ENCODE results near the gene GIPC3. TPM values are rescaled to one million over a fixed set of nuclear protein-coding genes. Genes with fewer than 3 reads are reported as not detected.

GIPC3 gene, protein sequence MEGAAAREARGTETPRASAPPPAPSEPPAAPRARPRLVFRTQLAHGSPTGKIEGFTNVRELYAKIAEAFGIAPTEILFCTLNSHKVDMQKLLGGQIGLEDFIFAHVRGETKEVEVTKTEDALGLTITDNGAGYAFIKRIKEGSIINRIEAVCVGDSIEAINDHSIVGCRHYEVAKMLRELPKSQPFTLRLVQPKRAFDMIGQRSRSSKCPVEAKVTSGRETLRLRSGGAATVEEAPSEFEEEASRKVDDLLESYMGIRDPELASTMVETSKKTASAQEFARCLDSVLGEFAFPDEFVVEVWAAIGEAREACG
- 0.79 and 0.93 TPM in 2 replicates for total RNA-seq

DNA sequence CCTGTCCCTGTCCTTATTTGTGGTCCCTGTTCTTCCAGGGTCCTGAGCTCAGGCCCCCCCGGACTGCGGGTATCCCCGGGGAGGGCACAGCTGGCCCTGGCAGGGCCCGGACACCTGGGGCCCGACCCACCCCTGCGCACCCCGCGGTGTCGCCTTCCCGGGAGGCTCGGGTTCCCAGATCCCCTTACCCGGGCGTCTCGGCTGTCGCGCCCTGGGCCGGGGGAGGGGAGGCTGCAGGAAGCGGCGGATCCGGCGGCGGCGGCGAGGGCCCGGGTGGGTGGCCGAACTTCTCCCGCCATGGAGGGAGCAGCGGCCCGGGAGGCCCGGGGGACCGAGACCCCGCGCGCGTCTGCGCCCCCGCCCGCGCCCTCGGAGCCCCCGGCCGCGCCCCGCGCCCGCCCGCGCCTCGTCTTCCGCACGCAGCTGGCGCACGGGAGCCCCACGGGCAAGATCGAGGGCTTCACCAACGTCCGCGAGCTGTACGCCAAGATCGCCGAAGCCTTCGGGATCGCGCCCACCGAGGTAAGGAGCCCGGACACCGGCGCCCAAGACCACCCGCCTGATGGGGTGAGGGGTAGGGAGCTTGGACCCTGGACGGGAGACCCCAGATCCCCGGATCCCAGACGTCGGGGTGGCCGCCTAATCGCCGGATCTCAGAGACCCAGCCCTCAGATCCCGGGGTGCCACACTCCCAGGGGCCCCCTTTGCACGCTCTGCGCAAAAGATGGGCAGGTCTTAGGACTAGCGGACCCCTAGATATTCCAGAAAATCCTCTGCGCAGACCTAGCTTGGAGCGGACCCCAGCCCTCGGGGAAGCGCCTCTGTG is at the start of gene GIPC3:
TSS of gene GIPC3 (plus strand) at position 178 of the 826 bp plus-strand sequence. CDS start at position 298, 120 bp downstream.

DNA sequence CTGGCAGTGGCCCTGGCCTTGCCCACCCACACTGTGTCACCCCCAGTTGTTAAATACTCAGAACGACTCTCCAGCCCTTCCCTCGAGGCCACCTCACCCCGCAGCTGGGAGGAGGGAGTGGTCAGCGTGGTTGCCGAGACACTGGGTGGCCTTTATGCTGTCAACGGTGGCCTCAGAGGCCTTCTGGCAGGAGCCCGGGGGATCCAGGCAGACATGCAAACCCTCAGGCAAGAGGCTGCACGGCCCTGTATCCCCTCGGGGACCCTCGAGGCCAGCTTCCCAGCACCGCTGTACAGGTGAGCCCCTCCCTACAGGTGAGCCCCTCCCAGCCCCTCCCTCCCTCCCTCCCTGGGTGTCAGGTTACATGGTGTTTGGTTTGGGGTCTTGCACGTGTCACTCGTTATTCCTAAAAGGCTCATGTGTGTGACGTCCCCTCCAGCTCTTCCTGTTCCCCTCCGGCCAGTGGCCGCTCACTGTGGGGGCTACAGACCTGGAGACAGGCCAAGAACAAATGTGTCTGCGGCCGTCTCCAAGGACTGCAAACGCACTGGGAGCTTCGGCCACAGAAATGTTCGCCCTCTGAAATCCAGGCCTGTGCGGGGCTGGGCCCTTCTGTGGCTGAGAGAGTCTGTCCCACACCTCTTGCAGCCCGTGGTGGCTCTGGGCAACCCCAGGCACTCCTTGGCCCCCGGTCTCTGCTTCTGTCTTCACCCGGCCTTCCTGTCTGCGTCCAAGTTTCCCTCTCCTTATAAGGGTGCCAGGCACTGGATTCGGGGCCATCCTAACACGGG is 46.1 kb upstream of the GIPC3 start, which contains the start of gene TEKTIP1:
TSS of gene TEKTIP1 (plus strand) at position 210 of the 791 bp plus-strand sequence. CDS start at position 214, 4 bp downstream.

DNA sequence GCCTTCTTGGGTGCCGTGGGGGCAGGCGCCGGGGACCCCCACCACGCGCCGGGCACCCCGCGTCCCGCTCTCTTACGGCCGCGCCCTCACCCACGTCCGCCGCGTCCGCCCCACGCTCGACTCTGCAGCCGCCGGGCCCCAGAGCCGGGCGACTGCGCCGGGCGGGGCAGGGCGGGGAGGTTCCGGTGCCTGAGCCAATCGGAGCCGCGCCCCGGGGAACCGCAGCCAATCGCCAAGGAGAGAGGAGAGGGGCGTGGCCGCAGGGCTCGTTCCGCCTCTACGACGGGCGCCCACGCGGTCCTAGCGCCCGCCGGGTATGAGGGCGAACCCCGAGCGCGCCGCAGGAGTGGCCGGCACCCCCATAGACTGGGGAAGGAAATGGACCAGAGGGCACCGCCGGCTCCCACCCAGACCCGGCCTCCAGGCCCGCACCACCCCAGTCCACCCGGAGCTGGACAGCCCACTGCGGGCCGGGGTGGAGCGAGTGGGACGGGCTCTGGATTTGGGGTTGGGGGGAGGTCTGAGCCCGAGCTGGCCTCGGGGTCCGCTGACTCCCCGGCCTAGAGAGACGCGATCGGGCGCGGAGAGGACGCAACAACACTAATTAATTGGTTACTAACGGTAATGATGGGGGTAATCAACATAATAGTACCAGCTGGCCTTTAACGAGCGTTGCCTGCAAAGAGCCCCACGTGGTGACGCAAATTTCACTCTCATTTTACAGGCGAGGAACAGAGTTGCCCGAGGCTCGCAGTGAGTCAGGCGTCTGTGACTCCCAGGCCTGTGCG is 27.6 kb upstream of the GIPC3 start, which contains the start of gene MFSD12:
TSS of gene MFSD12 (minus strand) at position 126 of the 788 bp plus-strand sequence. CDS start 183 bp downstream, outside the sequence.

DNA sequence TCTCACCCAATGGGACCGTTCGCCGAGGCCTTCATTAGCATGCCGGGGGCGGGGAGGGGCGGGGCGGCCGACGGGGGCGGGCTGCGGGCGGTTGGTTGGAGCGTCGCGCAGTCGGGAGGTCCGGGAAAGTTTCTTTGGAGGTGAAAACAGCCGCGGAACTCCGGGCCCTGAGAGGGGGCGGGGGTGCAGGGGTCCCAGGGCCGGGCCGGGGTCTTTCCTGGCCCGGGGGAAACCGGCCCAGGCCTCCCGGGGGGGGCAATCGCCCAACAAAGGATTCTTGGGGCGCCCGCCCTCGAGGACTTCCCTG is 12.5 kb upstream of the GIPC3 start, which contains the start of gene HMG20B:
TSS of gene HMG20B (plus strand) at position 90 of the 307 bp plus-strand sequence. CDS start 366 bp downstream, outside the sequence.

DNA sequence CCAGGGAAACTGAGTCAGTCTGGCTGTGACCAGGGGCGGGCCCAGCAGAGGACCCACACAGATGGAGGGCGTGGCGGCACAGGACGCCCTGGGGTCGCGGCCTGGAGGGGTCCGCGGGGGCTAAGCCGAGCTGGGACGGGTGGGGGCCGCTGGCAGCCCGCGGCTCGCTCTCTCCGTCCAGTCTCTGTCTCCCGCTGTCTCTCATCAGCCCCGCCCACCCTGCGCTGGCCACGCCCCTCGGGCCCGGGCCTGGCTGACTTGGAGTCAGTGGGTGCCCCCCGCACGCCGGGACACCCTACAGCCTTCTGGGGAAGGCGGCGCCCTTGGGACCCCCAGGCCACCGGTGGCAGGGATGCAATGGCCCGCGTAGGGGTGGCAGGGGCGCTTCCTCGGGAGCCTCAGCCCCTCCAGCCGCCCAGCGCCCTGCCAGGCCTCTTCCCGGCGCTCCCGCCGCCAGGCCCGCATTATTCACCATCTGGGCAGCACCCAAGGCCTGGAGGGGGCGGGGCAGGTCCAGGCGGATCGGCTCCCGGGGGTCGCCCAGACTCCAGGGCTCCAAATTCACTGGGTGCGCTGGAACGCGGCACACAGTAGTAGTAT is 21.5 kb downstream of the GIPC3 start, which contains the start of gene TBXA2R:
TSS of gene TBXA2R (minus strand) at position 186 of the 600 bp plus-strand sequence. CDS start 6,241 bp downstream, outside the sequence.

DNA sequence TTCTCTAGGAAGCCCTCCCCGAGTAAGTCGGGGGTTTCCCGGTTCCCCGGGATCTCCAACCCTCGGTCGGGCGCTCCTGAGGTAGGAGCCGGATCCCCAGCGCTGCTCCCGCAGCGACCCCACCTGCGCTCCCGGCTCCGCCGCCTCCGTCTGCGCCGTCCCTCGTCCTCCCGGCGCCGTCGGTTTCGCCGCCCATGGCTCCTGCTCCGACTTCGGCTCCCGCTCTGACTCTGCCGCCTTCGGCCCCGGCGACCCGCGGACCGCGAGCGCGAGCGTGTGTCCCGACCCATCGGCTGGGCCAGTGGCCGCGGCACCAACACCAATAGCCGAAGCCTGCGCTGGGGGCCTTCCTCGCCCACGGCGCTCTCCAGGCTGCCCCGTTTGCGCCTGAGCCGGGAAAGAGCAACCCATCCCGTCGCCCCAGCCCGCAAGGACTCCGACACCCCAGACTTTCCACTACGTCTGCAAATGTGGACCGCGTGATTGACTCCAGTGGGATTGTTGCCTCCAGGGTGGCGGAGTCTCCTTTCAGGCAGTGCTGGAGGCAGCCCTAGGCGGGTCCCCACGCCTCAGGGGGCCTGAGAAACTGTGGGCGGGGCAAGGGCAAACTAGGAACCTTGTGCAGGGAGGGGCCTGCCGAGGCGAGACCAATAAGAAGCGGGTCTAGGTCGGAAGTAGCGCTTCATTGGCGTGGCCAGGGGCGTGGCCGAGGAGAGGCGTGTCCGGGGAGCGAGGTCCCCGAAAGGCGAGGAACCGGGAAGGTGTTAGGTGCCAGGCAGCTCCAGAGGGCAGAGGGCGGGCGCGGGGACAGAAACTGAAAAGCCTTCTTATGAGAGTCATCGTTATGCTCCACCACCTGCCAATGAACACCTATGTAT is 41.4 kb downstream of the GIPC3 start, which contains the start of gene CACTIN:
TSS of gene CACTIN (minus strand) at position 318 of the 878 bp plus-strand sequence. CDS start at position 290, 28 bp downstream.

Small RNA genes within 50 kb of the gene (small RNA-seq; reads per million reads assigned to genes)
- gene AC005786.1, result not detected

Other genes starting within 250 kb of the GIPC3 start
- gene NFIC, start 218.9 kb upstream of the GIPC3 start, total RNA-seq, result 55.2 and 83.0 TPM in 2 replicates
- not detected in 2 replicates for gene SMIM24, start 105.0 kb upstream of the GIPC3 start, total RNA-seq
- gene SMIM44, start 102.0 kb upstream of the GIPC3 start, total RNA-seq, result not detected in 2 replicates
- gene DOHH, start 84.8 kb upstream of the GIPC3 start, total RNA-seq, result 9.6 and 10.1 TPM in 2 replicates
- 31.0 and 39.8 TPM in 2 replicates for gene FZR1, start 79.2 kb upstream of the GIPC3 start, total RNA-seq
- gene TEKTIP1, start 46.3 kb upstream of the GIPC3 start, total RNA-seq, result not detected in 2 replicates
- 60.5 and 71.3 TPM in 2 replicates for gene MFSD12, start 27.9 kb upstream of the GIPC3 start, total RNA-seq
- gene HMG20B, start 12.5 kb upstream of the GIPC3 start, total RNA-seq, result 77.7 and 82.0 TPM in 2 replicates
- gene TBXA2R, start 21.4 kb downstream of the GIPC3 start, total RNA-seq, result 1.3 and 1.9 TPM in 2 replicates
- gene CACTIN, start 41.3 kb downstream of the GIPC3 start, total RNA-seq, result 24.5 and 27.1 TPM in 2 replicates
- 23.5 and 29.3 TPM in 2 replicates for gene PIP5K1C, start 115.0 kb downstream of the GIPC3 start, total RNA-seq
- gene TJP3, start 122.9 kb downstream of the GIPC3 start, total RNA-seq, result not detected in 2 replicates
- gene APBA3, start 176.2 kb downstream of the GIPC3 start, total RNA-seq, result 17.7 and 18.6 TPM in 2 replicates
- 43.4 and 49.3 TPM in 2 replicates for gene MRPL54, start 177.2 kb downstream of the GIPC3 start, total RNA-seq
- gene RAX2, start 186.8 kb downstream of the GIPC3 start, total RNA-seq, result not detected in 2 replicates
- 0.29 TPM in 1 of 2 replicates, not detected in the other for gene MATK, start 200.9 kb downstream of the GIPC3 start, total RNA-seq

Data from thoracic aorta endothelial cell (primary cell).